Measurements from ENCODE around the gene TBC1D10A.

GRCh38 chr22:30284666-30285065 is 42.1 kb downstream of the TBC1D10A start:
- TF ChIP-seq CTCF (IDR thresholded peaks at IDR 0.05) (no peak), TP53 (CRISPR knock-in tag; IDR thresholded peaks at IDR 0.05) (no peak)
